Body of pancreas (tissue), 4 donors: Measurements from ENCODE around the gene AKR1C8.

Experiments
- POLR2A ChIP-seq, 3 donors: fragments of 450-650 bp; IDR thresholded peaks; one replicate each; pipeline ENCODE4 v1.6.1; 2016; ENCODE audit warnings: antibody characterized with exemption in 3 of 3, mild to moderate bottlenecking in 2 of 3
- TF ChIP-seq, protein P1 (sequence below), 7 experiments: fragments of 450-650 bp in 4 of 7; fragments of 200-600 bp in 3 of 7; sonication (generic) in 3 of 7; IDR thresholded peaks; one replicate each; pipeline ENCODE4 v1.5.1; 2016 to 2019; ENCODE audit warnings: antibody characterized with exemption in 7 of 7

DNA sequence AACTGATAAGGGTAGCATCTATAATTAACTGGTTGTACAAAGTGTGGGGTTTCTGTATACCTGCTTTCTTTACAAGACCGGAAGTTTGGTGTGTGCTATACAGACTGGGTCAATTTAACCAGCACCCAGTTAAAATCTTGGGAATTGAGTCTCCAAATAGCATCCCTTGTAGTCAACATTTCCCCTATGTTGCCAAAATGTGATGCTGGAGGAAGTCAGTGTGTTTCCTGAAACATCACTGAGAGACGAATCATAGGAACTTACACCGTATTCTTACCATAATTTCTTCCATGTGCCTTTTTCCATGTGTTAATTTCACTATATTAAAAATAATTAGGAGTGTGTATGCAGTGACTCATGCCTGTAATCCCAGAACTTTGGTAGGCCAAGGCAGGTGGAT, 13.4 kb upstream of the AKR1C8 start:
- TF ChIP-seq POLR2A (IDR thresholded peaks at IDR 0.05) = no peak
- TF ChIP-seq, protein P1, sequence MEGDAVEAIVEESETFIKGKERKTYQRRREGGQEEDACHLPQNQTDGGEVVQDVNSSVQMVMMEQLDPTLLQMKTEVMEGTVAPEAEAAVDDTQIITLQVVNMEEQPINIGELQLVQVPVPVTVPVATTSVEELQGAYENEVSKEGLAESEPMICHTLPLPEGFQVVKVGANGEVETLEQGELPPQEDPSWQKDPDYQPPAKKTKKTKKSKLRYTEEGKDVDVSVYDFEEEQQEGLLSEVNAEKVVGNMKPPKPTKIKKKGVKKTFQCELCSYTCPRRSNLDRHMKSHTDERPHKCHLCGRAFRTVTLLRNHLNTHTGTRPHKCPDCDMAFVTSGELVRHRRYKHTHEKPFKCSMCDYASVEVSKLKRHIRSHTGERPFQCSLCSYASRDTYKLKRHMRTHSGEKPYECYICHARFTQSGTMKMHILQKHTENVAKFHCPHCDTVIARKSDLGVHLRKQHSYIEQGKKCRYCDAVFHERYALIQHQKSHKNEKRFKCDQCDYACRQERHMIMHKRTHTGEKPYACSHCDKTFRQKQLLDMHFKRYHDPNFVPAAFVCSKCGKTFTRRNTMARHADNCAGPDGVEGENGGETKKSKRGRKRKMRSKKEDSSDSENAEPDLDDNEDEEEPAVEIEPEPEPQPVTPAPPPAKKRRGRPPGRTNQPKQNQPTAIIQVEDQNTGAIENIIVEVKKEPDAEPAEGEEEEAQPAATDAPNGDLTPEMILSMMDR (IDR thresholded peaks at IDR 0.05) = no peak
